GM21619 (cell line): Measurements from ENCODE around the gene SLC51A.
"Not testable (repeated sequence)": the region's sequence is repeated elsewhere in the genome, so short reads cannot be mapped to it uniquely, and the experiment has no call there.

Source experiments
- ATAC-seq: cut with Tn5 transposase; IDR thresholded peaks from one replicate; pipeline ENCODE4 v1.9.1; 2021; ENCODE audit not compliant: unreplicated experiment

SLC51A gene

GRCh38 chr3:196216089-196216564, at the start of gene SLC51A:
SLC51A (plus strand) TSS chr3:196216534; CDS start chr3:196216713, 179 bp downstream.
- no peak for ATAC-seq

GRCh38 chr3:196166741-196167140, 49.6 kb upstream of the SLC51A start:
- no peak for ATAC-seq

DNA sequence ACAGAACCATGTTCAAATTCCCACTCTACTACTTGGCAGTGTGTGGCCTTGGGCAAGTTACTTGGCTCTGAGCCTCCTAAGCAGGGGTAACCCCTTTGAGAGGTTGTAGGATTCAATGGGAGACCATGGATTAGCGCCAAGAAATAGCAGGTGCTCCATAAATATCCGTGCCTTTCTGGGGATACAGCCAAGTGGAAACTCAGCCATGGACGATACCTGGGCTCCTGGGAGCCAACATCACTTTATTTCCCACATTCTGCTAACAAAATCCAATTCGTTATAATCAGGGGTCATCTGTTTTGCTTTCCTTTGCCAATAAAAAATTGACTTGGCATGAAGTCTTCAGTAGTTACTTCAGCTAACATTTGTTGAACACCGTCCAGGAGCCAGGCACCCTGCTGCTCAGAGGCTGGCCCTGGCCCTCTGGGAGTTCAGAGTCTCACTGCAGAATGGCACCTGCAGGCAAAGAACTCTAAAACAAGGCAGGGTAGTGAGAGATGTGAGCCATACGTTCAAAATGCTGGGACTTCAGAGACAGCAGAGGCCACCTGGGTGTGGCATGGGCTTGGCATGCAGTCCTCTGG, 47.4 kb upstream of the SLC51A start:
- no peak for ATAC-seq

DNA sequence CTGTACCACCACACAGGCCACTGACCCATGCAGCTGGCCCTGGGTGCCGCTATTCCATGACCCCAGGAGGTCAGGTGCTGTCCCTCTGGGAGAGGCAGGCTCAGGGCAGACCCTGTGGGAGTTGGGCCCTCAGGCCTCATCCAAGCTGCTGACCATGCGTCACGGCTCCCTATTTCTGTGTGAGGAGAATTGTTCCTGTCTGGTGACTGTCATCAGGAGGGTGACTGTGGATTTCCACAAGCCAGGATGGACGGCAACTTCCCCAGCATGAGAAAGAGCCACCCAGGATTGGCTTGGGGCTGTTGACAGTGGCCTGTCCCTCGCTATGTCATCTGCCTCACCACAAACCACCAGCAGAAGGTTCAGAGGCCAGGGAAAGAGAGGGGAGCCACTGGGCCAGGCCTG, 46.5 kb upstream of the SLC51A start:
- no peak for ATAC-seq

DNA sequence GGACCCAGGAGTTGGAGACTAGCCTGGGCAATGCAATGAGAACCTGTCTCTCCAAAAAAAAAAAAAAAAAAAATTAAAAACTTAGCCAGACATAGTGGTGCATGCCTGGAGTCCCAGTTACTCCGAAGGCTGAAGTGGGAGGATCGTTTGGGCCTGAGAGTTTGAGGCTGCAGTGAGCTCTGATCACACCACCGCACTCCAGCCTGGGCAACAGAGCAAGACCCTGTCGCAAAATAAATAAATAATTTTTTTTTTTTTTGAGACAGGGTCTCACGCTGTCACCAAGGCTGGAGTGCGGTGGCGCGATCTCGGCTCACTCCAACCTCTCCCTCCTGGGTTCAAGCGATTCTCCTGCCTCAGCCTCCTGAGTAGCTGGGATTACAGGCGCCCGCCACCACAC, 46.0 kb upstream of the SLC51A start:
- not testable (repeated sequence) for ATAC-seq

DNA sequence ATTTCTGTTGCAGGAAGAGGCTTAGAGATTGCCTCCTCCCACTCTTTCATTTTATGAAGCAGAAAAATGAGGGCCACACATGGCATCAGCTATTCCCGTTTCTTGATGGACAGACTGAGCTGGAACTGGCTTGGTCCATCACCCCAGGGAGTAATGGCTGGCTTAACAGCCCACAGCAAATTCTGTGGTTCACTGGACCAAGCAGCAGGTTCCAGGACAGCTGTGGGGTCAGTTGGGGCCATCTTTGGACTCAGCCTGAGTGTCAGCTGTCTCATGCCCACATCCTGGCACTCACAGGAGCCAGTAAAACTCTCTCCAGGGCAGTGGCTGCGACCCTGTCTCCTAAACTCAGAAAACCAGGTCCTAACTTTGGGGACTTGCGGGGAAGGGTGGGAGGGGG, 41.7 kb upstream of the SLC51A start:
- no peak for ATAC-seq

GRCh38 chr3:196175116-196175625, 41.2 kb upstream of the SLC51A start:
- ATAC-seq = no peak

DNA sequence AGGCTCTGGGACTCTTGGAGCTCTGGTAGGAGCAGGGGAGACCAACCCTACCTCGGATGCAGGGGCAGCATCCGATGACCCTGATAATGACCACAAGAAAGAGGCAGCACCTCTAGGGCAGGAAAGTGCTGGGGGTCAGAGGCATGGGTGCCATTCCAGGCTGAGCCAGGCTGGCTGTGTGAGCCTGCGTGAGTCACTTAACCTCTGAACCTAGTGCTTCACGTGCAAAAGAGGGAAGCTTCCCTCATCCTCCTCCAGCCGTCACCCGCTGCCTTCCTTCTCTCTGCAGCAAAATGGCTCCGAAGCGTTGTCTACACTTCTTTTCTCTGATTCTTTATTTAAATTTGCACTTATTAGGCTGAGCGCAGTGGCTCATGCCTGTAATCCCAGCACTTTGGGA, 40.6 kb upstream of the SLC51A start:
- ATAC-seq = no peak

GRCh38 chr3:196177567-196177966, 38.8 kb upstream of the SLC51A start:
- ATAC-seq = no peak

DNA sequence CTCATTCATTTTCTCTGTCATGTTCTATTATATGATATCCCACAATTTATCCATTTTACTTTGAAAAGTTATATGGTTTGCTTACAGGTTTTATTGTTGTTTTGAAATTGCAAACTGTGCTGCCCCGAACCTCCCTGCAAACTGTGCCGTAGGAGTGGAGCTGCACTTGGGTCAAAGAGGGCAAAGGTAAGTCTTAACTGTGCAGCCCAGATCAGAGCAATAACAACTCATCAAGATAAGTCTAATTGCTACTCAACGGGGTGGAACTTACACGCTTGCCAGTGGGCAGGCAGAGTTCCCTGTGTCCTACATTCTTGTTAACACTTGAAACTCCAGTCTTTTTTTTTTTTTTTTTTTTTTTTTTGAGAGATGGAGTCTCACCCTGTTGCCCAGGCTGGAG, 38.4 kb upstream of the SLC51A start:
- ATAC-seq = no peak

- ATAC-seq = no peak
These were observed 37.3 kb upstream of the SLC51A start for GRCh38 chr3:196178993-196179379.

DNA sequence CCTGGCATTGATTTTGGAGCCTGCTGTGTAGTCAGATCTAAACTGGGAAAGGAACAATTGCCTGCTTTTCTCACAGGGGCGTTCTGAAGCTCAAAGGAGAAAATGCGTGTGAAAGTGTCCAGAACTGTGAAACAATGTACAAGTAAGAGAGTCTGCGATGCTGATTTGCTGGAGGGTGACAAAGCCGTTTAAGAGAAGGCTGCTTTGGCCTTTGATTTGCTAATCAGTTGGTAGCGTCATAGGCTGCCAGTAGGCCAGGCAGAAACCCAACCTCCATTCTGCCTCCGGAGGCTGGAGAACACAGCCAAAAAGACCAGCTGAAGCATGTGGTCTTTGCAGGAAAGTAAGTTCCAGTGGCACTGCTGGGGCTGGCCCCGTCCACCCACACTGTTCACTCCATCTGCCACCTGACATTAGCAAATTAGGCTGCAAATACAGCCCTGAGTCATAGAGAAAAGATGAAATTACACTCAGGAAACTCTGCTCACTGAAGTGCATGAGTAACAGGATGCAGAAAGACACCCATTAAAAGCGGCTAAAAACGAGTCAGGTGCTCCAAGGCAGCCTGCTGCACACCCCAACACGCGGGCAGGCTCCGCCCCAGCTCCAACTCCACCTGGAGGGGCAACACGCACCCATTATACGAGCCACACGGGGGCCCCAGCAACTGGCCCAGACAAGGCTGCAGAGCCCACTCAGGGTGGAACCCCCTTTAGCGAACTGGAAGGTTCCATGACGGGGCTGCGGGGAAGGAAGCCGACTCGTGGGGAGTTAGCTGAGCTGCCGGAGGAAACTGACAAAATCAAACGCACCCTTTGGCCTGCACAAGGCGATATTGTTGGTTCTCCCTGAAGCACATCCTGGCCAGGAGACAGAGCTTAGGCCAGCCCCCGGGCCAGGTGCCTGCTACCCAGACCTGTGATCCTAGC, 36.7 kb upstream of the SLC51A start:
- ATAC-seq = peak; percentile 71

- ATAC-seq = no peak
These were observed 36.0 kb upstream of the SLC51A start for GRCh38 chr3:196180346-196180745.

- no peak for ATAC-seq
These were observed 35.2 kb upstream of the SLC51A start for GRCh38 chr3:196181127-196181546.

- ATAC-seq = not testable (repeated sequence)
These were observed 32.2 kb upstream of the SLC51A start for GRCh38 chr3:196184169-196184432.

- ATAC-seq = no peak
These were observed 31.5 kb upstream of the SLC51A start for GRCh38 chr3:196184881-196185280.

GRCh38 chr3:196186651-196187573, 29.4 kb upstream of the SLC51A start:
- peak; percentile 46 for ATAC-seq

GRCh38 chr3:196189566-196190347, 26.6 kb upstream of the SLC51A start:
- no peak for ATAC-seq

DNA sequence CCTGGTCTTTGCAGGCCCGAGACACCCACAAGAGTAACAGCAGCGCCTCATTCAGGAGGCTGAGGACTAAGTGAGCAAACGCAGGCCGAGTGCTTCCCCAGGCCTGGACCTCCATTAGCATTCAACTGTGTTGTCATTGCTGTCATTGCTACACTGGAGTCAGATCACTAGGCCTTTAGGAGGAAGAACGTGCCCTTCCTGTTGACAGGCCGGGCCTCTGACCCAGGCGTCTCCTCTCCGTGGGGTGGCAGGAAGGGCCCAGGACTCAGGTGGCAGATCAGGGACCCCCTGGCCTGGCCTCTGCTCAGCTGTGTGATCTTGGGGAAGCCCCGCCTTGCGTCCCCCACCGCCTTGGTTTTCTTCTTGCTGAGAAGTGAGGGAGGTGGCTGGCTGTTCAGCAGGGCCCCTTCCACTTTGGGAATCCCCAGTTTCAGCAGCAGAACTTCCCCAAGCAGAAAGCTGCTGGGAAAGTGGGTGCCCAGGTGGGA, 24.3 kb upstream of the SLC51A start:
- peak; percentile 33 for ATAC-seq

DNA sequence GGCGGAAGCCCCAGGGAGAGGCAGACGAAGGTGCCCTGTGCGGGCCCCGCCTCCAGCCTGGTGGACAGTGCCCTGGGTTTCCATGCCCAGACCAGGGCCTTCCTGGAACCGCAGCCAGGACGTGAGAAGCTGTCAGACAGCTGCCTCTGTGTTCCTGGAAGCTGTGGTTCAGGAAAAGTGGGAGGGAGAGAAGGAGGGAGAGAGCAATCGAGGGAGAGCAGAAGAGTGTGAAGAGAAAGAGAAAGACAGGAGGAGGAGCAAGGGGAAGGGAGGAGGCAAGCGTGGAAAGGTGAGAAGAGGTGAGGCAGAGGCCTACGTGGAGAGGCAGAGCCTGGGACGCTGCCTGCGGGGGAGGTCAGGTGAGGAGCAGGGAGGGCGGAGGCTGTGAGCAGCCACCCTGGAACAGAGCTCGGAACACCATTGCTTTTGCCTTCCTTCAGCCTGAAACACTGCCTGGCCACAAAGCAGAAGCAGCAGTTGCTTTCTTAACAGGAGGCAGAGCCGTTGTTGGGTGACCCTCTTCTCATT, 23.7 kb upstream of the SLC51A start:
- ATAC-seq = peak; percentile 12
